Measurements from ENCODE around the gene SPTA1.

SPTA1 gene

GRCh38 chr1:158564608-158565007 is 121.9 kb downstream of the SPTA1 start:
- no peak for DNase-seq

GRCh38 chr1:158563853-158564252 is 122.7 kb downstream of the SPTA1 start:
- DNase-seq = no peak
